Right cardiac atrium (tissue), 5 donors: ENCODE data around the gene B4GALNT3. TPM values are rescaled to one million over a fixed set of nuclear protein-coding genes. Genes with fewer than 3 reads are reported as not detected.

Source experiments
- ATAC-seq, 2 donors: fragments of 200-7000 bp; cut with Tn5 transposase; one replicate each; pipeline versions ENCODE4 v1.8.0 to v1.9.1; 2020; ENCODE audit warnings: moderate library complexity in 2 of 2, mild to moderate bottlenecking in 1 of 2
- DNase-seq, 3 donors: peaks; one replicate each; pipeline ENCODE4 v3.0.0-alpha.2; 2020
- H3K27ac ChIP-seq: one replicate; pipeline ENCODE4 v1.5.1; 2013; ENCODE audit warnings: mild to moderate bottlenecking, low read length, control low read depth, moderate library complexity
- H3K27me3 ChIP-seq: one replicate; pipeline ENCODE4 v1.6.1; 2013; ENCODE audit not compliant: control insufficient read depth, insufficient read depth
- H3K4me1 ChIP-seq: one replicate; pipeline ENCODE4 v1.6.1; 2013; ENCODE audit warnings: low read length; ENCODE audit not compliant: control insufficient read depth, insufficient read depth
- H3K4me3 ChIP-seq: one replicate; pipeline ENCODE4 v1.5.1; 2013; ENCODE audit warnings: low read length, control low read depth
- H3K9me3 ChIP-seq: one replicate; pipeline ENCODE4 v1.6.1; 2013; ENCODE audit warnings: low read length; ENCODE audit not compliant: control insufficient read depth
- WGBS: extraction: QIAGEN DNeasy Blood & Tissue Kit; methylation state at CpG from one replicate; pipeline ENCODE4 v1.1.7; 2013; 5-methylcytosine and 5-hydroxymethylcytosine counted together
- intact Hi-C, 4 donors: fragments of 100-400 bp; cut with DNase I; formaldehyde crosslinking; loops; one replicate each; pipeline versions ENCODE4 v1.11.0 to v1.14.0; 2022 to 2023
- polyA plus RNA-seq: library from polyadenylated mRNA; stranded (reverse); fragments of 200-250 nt; gene quantifications from one replicate; pipeline ENCODE4 v1.2.3, GENCODE V29; 2013
- total RNA-seq, 4 donors: library from RNA; stranded (reverse); fragmentation: NEBNext Ultra II Directional; extraction: Animal tissue kit (Norgen Biotek cat#: 25700); gene quantifications; one replicate each; pipeline ENCODE4 v1.2.1, GENCODE V29; 2021
- donor health status: healthy with polysubstance abuse.
- donor health status: DM: no; HTN: yes; CAD: no.
- donor health status: DM: no; HTN: no; CAD: no.
- donor health status: DM: no; HTN: yes; CAD: no; lungs with severe emphysema.
- donor health status: DM: yes; HTN: yes; CAD: no.

B4GALNT3 gene
- total and polyA plus RNA-seq, 5 donors: 22.7 to 50.2 (median 35.6) TPM

DNA sequence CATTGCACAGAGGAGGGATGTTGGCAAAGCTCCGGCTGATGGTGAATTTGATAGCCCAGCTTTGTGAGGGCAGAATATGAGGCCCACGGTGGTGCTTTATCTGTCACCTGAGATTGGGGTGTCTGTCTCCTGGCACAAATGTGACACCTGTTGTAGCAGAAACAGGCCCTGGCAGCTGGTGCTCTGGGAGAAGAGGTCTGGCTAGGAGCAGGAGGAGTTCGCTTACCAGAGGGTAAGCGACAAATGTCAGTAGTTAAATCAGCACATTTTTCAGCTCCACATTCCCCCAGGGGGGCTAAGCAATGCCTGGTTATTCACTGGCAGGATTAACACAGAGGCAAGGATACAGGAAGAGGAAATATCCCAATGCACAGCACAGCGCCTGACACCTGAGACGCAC is 71.1 kb downstream of the B4GALNT3 start:
- Histone ChIP-seq H3K4me1 (no peaks in the 10 kb centered on the region), H3K27ac (no peak overlapping the region), H3K27me3 (no peaks in the 10 kb centered on the region), H3K4me3 (no peak overlapping the region), H3K9me3 (no peaks in the 10 kb centered on the region)
- intact Hi-C loops: no loop called here
- ATAC-seq (no peak), DNase-seq (no peak)
- 82% methylated on average over 6 of the region's 6 CpGs for WGBS

DNA sequence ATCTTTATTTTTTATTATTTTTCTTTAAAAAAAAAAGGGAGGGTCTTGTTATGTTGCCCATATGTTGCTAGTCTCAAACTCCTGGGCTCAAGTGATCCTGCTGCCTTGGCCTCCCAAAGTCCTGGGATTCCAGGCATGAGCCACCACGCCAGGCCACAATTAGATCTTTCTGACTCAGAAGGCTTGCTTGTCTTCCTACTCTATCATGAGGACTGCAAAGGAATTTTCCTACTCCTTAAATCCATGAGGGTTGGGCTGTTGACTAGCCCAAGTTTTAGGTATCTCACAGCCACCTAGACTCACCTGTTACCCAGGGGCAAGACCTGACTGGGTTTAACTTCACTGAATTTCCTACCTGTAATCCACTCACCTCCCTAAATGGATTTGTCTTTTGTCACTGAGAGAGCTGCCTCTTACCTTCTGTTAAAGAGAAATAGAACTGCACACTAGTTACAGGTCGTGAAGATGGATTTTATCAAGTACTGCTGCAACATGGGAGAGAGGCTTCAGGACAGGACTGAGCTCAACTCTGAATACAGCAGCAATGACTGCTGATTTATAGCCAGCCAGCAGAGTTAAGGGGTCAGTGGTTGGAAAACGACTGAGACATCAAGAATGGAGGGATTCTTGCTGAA is 72.3 kb downstream of the B4GALNT3 start:
- no peaks in the 10 kb centered on the region for H3K27me3 ChIP-seq
- intact Hi-C loops: no loop called here
- ATAC-seq: no peak

DNA sequence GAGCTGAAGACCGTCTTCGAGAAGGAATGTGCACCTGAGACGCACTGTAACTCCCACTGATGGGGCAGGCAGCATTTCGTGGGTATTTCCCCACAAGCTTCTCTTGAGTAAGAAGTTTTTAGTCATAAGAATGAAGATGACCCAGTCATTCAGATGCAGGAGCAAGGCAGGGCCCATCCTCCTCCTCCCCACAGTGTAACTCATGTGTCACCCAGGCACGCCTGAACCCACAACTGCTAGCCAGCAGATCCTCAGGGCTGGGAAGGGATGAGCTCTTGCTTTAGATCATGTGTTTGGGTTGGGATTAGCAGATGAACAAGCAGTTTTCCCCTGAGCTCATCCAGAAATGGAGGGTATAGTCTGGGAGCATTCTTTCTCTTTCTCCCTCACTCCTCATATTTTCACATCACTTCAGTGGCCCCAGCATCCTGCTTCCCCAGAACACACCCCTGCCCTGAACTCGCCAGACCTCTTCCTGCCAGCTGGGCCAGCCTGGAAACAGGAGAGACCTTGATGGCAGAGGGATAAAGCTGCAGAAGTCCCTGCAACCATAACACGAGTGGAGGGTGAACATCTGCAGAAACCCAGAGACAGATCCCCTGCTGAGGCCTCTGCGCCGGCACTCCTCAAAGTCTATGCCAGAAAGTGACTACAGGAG is 73.3 kb downstream of the B4GALNT3 start:
- no peaks in the 10 kb centered on the region for H3K4me1 ChIP-seq
- ATAC-seq (no peak), DNase-seq (no peak)
- H3K9me3 ChIP-seq: no peaks in the 10 kb centered on the region
- intact Hi-C loops: no loop called here
- 87% methylated on average over 9 of the region's 9 CpGs for WGBS
- H3K4me3 ChIP-seq: no peak overlapping the region
- H3K27me3 ChIP-seq: no peaks in the 10 kb centered on the region
- H3K27ac ChIP-seq: no peak overlapping the region

More for the DNA sequence above, 72.3 kb downstream of the B4GALNT3 start:
- no peak overlapping the region for H3K27ac ChIP-seq
- no peak overlapping the region for H3K4me3 ChIP-seq
- no peaks in the 10 kb centered on the region for H3K4me1 ChIP-seq
- WGBS: 84% methylated on average over 3 of the region's 3 CpGs
- no peak for DNase-seq
- no peaks in the 10 kb centered on the region for H3K9me3 ChIP-seq

DNA sequence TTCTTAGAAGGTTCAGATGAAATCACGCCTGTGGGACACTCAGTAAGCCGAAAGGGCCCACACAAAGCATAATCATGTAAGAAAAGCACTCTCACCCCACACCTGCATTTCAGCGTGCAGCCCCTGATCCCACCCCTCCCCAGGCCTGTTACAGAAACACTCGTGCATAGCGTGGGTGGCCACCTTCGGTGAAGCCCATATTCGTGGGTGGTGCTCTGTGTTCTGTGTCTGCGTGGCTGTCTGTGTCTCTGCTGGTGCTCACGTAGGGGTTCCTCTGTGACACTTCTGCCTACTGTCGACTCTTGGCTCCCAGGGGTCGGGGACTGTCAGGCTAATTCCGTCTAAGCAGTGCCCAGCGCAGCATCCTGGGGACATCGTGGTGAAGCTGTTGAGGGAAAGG is 74.0 kb downstream of the B4GALNT3 start:
- Histone ChIP-seq H3K4me1 (no peaks in the 10 kb centered on the region), H3K27ac (no peak overlapping the region), H3K4me3 (no peak overlapping the region), H3K9me3 (no peaks in the 10 kb centered on the region), H3K27me3 (no peaks in the 10 kb centered on the region)
- DNase-seq (no peak), ATAC-seq (no peak)
- intact Hi-C loops: no loop called here
- 86% methylated on average over 14 of the region's 14 CpGs for WGBS

DNA sequence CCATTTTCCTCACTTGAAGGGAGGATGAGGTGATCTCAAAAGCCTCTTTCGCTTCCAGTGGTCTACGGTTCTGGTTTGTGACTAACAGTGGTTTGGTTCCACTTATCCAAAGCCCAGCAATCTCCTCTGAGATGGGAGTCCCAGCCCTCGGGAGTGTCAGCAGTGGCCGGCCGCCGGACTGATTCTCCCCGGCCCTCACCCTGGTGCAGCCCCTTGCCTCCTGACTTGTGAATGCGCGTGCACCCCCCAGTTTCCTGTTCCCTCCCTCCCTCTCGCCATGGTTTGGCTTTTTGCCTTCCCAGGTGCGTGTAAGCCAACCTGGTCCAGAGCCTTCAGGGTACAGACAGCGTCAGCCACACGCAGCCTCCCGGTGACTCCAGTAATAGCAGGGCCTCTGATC is 74.5 kb downstream of the B4GALNT3 start:
- ATAC-seq (no peak), DNase-seq (no peak)
- Histone ChIP-seq H3K27ac (no peak overlapping the region), H3K9me3 (no peaks in the 10 kb centered on the region), H3K4me1 (no peaks in the 10 kb centered on the region), H3K27me3 (no peaks in the 10 kb centered on the region), H3K4me3 (no peak overlapping the region)
- 78% methylated on average over 14 of the region's 14 CpGs for WGBS
- intact Hi-C loops: no loop called here

DNA sequence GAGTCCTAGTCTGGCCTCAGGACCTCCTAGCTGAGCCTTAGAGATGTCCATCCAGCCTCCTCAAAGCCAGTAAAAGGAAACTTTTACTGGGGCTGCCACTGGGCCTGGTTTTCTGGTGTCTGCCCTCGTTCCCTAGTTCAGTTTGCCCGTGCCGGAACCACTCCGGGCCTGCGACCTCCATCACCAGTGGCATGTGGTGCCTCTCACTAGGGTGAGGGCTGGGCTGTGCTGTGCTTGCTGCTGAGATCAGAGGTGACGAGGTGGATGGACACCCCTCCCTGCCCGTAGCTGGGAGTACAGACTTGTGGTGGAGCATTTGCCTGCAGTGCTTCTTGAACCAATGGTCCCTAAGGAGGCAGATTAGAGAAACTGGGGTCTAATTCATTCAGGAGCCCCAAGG is 75.7 kb downstream of the B4GALNT3 start:
- H3K4me1 ChIP-seq: no peaks in the 10 kb centered on the region
- intact Hi-C loops: no loop called here
- 88% methylated on average over 7 of the region's 7 CpGs for WGBS
- ATAC-seq (no peak), DNase-seq (no peak)
- no peak overlapping the region for H3K27ac ChIP-seq
- H3K9me3 ChIP-seq: no peaks in the 10 kb centered on the region
- no peaks in the 10 kb centered on the region for H3K27me3 ChIP-seq
- no peak overlapping the region for H3K4me3 ChIP-seq

DNA sequence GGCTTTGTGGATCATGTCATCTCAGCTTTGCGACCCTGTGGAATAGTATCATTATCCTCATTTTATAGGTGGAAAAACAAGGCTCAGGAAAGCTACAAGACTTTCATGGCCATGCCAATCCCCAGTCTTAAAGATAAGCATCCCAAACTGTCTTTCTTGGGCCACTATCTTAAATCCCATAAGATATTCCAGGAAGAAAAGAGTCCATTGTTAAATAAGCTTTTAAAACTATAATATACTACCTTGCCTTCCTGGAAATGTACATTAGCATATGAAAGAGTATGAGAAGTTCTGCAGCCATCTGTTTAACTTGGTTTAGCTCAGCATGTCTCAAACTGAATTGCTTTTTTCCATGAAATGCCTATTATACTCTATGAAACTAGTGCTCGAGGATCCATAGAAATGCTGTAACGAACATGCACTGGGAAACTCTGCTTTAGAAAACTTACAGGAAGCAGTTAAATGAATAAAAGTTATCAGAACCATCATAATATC is 77.1 kb downstream of the B4GALNT3 start:
- ATAC-seq (no peak), DNase-seq (no peak)
- Histone ChIP-seq H3K9me3 (no peaks in the 10 kb centered on the region), H3K4me1 (peaks cover 4% of the 10 kb centered on the region), H3K27ac (no peak overlapping the region), H3K4me3 (no peak overlapping the region), H3K27me3 (no peaks in the 10 kb centered on the region)
- intact Hi-C loops: no loop called here
- 94% methylated on average over 3 of the region's 3 CpGs for WGBS

DNA sequence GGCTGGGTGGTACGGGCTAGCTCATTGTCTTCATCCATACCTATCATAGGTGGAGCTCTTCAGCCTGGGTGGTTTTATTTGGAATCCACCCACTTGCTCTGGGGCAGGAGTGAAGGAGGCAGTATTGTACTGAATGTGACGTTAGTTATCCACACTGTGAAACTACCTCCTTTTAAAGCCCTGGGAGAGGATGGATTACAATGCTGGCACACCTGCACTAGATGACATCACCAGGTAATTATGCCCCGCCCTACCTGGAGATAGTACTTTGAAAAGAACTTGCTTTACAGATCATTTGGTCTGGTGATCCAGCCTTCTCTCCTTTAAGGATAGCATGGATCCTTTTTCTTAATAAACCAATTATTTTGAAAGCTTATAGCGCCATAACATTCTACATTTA is 78.0 kb downstream of the B4GALNT3 start:
- 89% methylated on average over 4 of the region's 4 CpGs for WGBS
- ATAC-seq (no peak), DNase-seq (no peak)
- Histone ChIP-seq H3K27me3 (no peaks in the 10 kb centered on the region), H3K4me3 (no peak overlapping the region), H3K27ac (no peak overlapping the region), H3K9me3 (no peaks in the 10 kb centered on the region), H3K4me1 (peaks cover 4% of the 10 kb centered on the region)
- intact Hi-C loops: no loop called here

DNA sequence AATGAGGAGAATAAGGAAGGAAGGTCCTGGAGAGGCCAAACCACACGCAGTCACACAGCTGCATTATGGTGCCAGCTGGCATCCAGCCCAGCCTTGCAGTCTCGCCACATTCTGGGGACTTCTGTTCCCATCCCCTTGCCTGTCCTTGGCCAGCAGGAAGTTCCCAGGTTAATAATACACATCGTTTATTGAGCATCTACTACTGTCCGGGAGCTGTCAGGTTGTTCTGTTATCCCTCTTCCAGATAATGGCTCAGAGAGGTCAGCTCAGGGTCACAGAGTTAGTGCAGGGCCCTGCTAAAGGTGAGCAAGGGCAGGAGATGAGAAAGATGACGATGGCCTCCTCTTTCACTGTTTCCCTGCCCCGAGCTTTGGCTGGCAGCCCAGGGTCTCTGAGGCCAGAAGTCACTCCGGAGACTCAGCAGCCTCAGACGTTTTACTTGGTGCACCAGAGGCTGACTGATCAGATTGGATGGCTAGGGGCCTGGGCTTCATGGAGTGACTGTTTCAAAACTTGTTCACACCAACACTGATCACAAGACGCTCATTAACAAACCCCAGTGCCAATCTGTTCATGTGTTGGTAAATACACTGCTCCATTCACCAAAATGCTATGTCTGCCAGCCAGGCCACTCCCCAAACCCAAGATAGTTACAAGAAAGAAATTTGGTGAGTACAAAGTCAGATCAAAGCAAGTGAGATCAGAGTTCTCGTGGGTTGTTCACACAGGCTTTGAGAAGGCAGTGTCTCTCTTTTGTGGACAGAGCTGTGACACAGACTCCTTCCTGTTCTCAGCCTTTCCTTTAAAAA is 79.2 kb downstream of the B4GALNT3 start:
- H3K9me3 ChIP-seq: no peaks in the 10 kb centered on the region
- no peaks in the 10 kb centered on the region for H3K27me3 ChIP-seq
- 14% methylated on average over 10 of the region's 10 CpGs for WGBS
- ATAC-seq: peak; percentile 69 to 74
- intact Hi-C loops: no loop called here
- peak overlapping the region; percentile 3 for H3K27ac ChIP-seq
- peaks cover 4% of the 10 kb centered on the region for H3K4me1 ChIP-seq
- no peak overlapping the region for H3K4me3 ChIP-seq
- DNase-seq: peak; percentile 76 to 91 (median 91)

DNA sequence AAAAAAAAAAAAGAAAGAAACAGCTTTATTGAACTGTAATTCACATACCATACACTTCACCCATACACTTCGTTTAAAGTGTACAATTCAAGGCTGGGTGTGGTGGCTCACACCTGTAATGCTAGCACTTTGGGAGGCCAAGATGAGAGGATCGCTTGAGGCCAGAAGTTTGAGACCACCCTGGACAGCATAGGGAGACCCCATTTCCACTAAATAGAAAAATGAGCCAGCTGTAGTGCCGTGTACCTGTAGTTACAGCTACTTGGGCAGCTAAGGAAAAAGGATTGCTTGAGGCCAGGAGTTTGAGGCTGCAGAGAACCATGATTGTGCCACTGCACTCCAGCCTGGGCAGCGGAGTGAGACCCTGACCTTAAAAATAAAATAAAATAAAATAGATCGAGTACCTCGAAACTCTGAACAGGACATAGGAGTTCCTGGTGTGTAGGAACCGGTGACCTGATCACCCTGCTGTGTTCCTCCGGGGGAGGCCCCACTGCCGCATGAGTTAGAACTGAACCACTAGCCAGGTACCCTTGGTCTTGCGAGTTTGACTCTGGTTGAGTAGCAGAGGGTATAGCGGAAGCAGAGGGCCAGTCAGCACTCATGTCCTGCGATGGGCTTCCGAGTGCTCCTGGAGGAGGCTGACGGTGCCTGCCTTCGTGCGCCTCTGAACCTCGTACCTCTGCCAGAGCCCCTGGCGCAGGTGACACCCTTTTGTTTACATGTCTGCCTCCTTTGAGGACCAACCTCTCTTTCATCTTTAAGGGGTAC is 80.0 kb downstream of the B4GALNT3 start:
- DNase-seq (no peak), ATAC-seq (no peak)
- WGBS: 92% methylated on average over 18 of the region's 18 CpGs
- intact Hi-C loops: no loop called here
- H3K4me3 ChIP-seq: no peak overlapping the region
- H3K9me3 ChIP-seq: no peaks in the 10 kb centered on the region
- H3K4me1 ChIP-seq: peaks cover 4% of the 10 kb centered on the region
- H3K27ac ChIP-seq: no peak overlapping the region
- H3K27me3 ChIP-seq: no peaks in the 10 kb centered on the region
